Esophagus (tissue), 2 donors: ENCODE measurements around the gene FAM83D. TPM values are rescaled to one million over a fixed set of nuclear protein-coding genes. Genes with fewer than 3 reads are reported as not detected.

ENCODE experiments used
- H3K27ac ChIP-seq, 2 donors: one replicate each; pipeline ENCODE4 v1.5.1; 2013; ENCODE audit warnings: low read depth in 2 of 2, mild to moderate bottlenecking in 2 of 2, inconsistent platforms in 1 of 2, low read length in 1 of 2, moderate library complexity in 1 of 2
- H3K27me3 ChIP-seq, 2 donors: one replicate each; pipeline ENCODE4 v1.6.1; 2013; ENCODE audit warnings: low read length in 2 of 2, control low read depth in 1 of 2, mild to moderate bottlenecking in 1 of 2; ENCODE audit not compliant: insufficient read depth in 2 of 2, control insufficient read depth in 1 of 2
- H3K36me3 ChIP-seq, 2 donors: one replicate each; pipeline ENCODE4 v1.6.1; 2013; ENCODE audit warnings: low read length in 1 of 2; ENCODE audit not compliant: control insufficient read depth in 2 of 2, insufficient read depth in 2 of 2
- H3K4me1 ChIP-seq, 2 donors: one replicate each; pipeline ENCODE4 v1.6.1; 2013; ENCODE audit warnings: low read length in 1 of 2; ENCODE audit not compliant: control insufficient read depth in 2 of 2, insufficient read depth in 2 of 2
- H3K4me3 ChIP-seq, 2 donors: one replicate each; pipeline ENCODE4 v1.5.1; 2013; ENCODE audit warnings: low read length in 2 of 2, mild to moderate bottlenecking in 2 of 2, low read depth in 1 of 2, moderate library complexity in 1 of 2
- H3K9me3 ChIP-seq, 2 donors: one replicate each; pipeline ENCODE4 v1.6.1; 2013; ENCODE audit warnings: mild to moderate bottlenecking in 2 of 2, low read depth in 1 of 2, low read length in 1 of 2, moderate library complexity in 1 of 2; ENCODE audit not compliant: control insufficient read depth in 2 of 2, insufficient read depth in 1 of 2
- WGBS, 2 donors: extraction: QIAGEN DNeasy Blood & Tissue Kit; methylation state at CpG; one replicate each; pipeline ENCODE4 v1.1.7; 2013; 5-methylcytosine and 5-hydroxymethylcytosine counted together
- polyA plus RNA-seq, 2 donors: library from polyadenylated mRNA; stranded (reverse); fragments of 200-250 nt; gene quantifications; one replicate each; pipeline ENCODE4 v1.2.3, GENCODE V29; 2013
- donor health status: healthy with polysubstance abuse.
- donor health status: Bipolar disorder and iron deficiency.

Gene FAM83D
- polyA plus RNA-seq, 2 donors = 32.6 to 62.0 TPM

GRCh38 chr20:38932457-38933120, 6.4 kb downstream of the FAM83D start:
- H3K4me1 ChIP-seq = peaks cover 4 to 17% of the 10 kb centered on the region in 2 donors
- H3K4me3 ChIP-seq = peak overlapping the region in 1 of 2 donors; percentile 12
- 43 to 65% methylated on average over 9 of the region's 9 CpGs for WGBS, 2 donors
- no peaks in the 10 kb centered on the region for H3K9me3 ChIP-seq
- H3K27me3 ChIP-seq = no peaks in the 10 kb centered on the region
- H3K27ac ChIP-seq = peak overlapping the region; percentile 79 to 92
- peaks cover 0 to 2% of the 10 kb centered on the region in 2 donors for H3K36me3 ChIP-seq

DNA sequence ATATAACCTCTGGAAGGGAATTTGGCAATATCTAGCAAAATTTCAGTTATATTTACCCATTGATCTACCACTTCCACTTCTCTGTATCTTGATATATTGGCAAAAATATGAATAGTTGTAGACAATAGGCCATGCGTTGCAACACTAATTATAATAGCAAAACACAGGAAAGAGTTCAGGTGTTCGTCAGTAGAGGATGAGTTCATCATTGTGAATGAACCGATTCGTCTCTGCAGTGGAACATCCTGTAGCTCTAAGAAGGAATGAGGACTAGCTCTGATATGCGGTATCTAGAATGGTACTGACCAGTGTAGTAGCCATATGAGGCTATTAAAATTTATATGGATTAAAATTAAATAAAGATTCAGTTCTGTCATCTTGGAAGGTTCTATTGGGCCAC, 8.3 kb downstream of the FAM83D start:
- 86 to 94% methylated on average over 5 of the region's 5 CpGs for WGBS, 2 donors
- Histone ChIP-seq H3K27me3 (no peaks in the 10 kb centered on the region), H3K4me3 (no peak overlapping the region), H3K36me3 (peaks cover 0 to 2% of the 10 kb centered on the region in 2 donors), H3K27ac (no peak overlapping the region), H3K9me3 (no peaks in the 10 kb centered on the region), H3K4me1 (peaks cover 4 to 20% of the 10 kb centered on the region in 2 donors)

DNA sequence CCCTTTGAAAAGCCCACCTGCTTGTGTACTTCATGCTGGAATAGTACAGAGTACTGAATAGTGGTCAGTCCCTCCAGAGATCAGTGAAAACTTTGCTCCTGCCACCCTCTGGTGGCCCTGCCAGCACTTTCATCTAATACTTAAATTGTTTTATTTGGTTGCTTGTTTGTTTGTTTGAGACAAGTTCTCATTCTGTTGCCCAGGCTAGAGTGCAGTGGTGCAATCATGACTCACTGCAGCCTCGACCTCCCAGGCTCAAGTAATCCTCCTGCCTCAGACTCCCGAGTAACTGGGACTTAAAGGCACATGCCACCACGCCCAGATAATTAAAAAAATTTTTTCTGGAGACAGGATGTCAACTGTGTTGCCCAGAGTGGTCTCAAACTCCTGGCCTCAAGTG, 9.1 kb downstream of the FAM83D start:
- WGBS, 2 donors = 48 to 58% methylated on average over 3 of the region's 3 CpGs
- Histone ChIP-seq H3K9me3 (no peaks in the 10 kb centered on the region), H3K4me1 (peaks cover 4 to 21% of the 10 kb centered on the region in 2 donors), H3K36me3 (no peaks in the 10 kb centered on the region), H3K4me3 (no peak overlapping the region), H3K27me3 (no peaks in the 10 kb centered on the region), H3K27ac (peak overlapping the region; percentile 9 to 65)

DNA sequence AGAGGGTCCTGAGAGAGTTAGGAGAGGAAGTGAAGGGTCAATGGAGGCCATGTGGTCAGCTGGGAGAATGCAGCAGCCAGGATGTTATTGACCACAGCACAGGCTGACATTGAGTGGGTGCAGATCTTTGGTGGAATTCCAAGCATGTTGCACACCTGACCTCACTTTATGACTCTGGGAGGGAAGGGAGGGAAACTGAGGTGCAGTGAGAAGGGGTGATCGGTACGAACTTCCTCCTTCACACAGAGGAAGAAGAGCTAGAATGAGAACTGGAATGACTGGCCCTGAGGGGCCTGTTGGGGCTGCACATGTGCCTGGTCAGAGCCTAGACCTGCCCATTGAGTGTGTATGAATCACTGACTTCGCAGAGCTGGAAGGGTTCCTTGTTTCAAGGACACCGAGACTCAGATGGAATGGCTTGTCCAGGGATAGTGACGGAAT, 9.8 kb downstream of the FAM83D start:
- H3K36me3 ChIP-seq = no peaks in the 10 kb centered on the region
- H3K27me3 ChIP-seq = no peaks in the 10 kb centered on the region
- no peak overlapping the region for H3K4me3 ChIP-seq
- H3K27ac ChIP-seq = peak overlapping the region; percentile 68 to 86
- H3K9me3 ChIP-seq = no peaks in the 10 kb centered on the region
- H3K4me1 ChIP-seq = peaks cover 4 to 21% of the 10 kb centered on the region in 2 donors
- WGBS, 2 donors = 56 to 71% methylated on average over 5 of the region's 5 CpGs

DNA sequence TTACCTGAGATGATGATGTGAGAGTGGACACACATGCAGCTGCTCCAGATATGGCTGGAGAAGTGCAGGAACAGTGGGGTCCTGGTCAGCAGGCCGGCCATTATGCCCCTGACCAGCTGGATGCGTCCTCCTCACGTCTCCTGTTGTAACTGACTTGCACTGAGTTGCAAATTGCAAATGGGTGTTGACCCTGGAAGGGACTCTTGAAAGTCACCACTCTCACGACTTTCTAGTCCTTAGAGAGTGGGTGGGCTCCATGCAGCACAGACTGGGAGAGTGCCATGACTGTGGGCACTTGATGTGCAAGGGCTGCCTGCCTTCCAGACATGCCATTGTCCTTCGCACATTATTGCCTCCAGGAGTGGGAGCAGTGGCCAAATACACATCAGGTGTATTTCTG, 10.8 kb downstream of the FAM83D start:
- 90 to 94% methylated on average over 5 of the region's 5 CpGs for WGBS, 2 donors
- Histone ChIP-seq H3K4me1 (peaks cover 4 to 21% of the 10 kb centered on the region in 2 donors), H3K27ac (peak overlapping the region; percentile 68 to 86)

GRCh38 chr20:38937978-38938473, 11.8 kb downstream of the FAM83D start:
- 55 to 74% methylated on average over 7 of the region's 7 CpGs for WGBS, 2 donors
- Histone ChIP-seq H3K9me3 (no peaks in the 10 kb centered on the region), H3K27ac (peak overlapping the region; percentile 16 to 72), H3K4me3 (no peak overlapping the region), H3K36me3 (peaks cover 0 to 2% of the 10 kb centered on the region in 2 donors), H3K27me3 (no peaks in the 10 kb centered on the region), H3K4me1 (peaks cover 4 to 21% of the 10 kb centered on the region in 2 donors)

More for the DNA sequence above, 10.8 kb downstream of the FAM83D start:
- Histone ChIP-seq H3K36me3 (no peaks in the 10 kb centered on the region), H3K9me3 (no peaks in the 10 kb centered on the region), H3K27me3 (no peaks in the 10 kb centered on the region), H3K4me3 (no peak overlapping the region)

- Histone ChIP-seq H3K4me3 (no peak overlapping the region), H3K9me3 (no peaks in the 10 kb centered on the region), H3K27ac (no peak overlapping the region), H3K4me1 (peaks cover 4 to 20% of the 10 kb centered on the region in 2 donors), H3K36me3 (peaks cover 0 to 5% of the 10 kb centered on the region in 2 donors), H3K27me3 (no peaks in the 10 kb centered on the region)
- WGBS, 2 donors = 63 to 73% methylated on average over 2 of the region's 2 CpGs
Measured at GRCh38 chr20:38939686-38940085, 13.5 kb downstream of the FAM83D start.

DNA sequence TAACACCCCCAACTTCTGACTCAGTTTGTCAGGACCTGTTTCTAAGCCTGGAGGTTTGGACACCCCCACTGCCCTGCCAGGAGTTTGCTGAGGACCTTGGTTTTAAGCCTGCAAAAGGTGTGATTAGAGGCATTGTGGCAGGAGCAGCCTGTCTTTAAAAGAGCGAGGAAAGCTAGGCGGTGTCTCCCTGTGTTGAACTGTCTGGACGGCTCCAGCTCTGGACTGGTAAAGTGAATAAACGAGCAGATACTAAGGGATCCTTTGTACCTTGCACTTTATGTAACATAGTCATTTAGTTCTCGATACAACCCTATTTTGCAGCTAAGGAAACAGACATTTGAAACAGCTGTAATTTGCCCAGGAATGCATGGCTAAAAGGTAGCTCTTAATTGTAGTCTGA, 14.4 kb downstream of the FAM83D start:
- WGBS, 2 donors = 80 to 92% methylated on average over 5 of the region's 5 CpGs
- peaks cover 4 to 22% of the 10 kb centered on the region in 2 donors for H3K4me1 ChIP-seq
- peak overlapping the region in 1 of 2 donors; percentile 26 for H3K27ac ChIP-seq
- H3K27me3 ChIP-seq = no peaks in the 10 kb centered on the region
- no peak overlapping the region for H3K4me3 ChIP-seq
- H3K9me3 ChIP-seq = no peaks in the 10 kb centered on the region
- peaks cover 0 to 7% of the 10 kb centered on the region in 2 donors for H3K36me3 ChIP-seq

GRCh38 chr20:38941726-38942389, 15.6 kb downstream of the FAM83D start:
- Histone ChIP-seq H3K4me3 (no peak overlapping the region), H3K36me3 (peaks cover 0 to 7% of the 10 kb centered on the region in 2 donors), H3K9me3 (no peaks in the 10 kb centered on the region), H3K27me3 (no peaks in the 10 kb centered on the region), H3K27ac (no peak overlapping the region), H3K4me1 (peaks cover 4 to 17% of the 10 kb centered on the region in 2 donors)
- 94 to 98% methylated on average over 5 of the region's 5 CpGs for WGBS, 2 donors
